Stomach (tissue), 4 donors: Measurements from ENCODE around the gene NDFIP2.

Experiments
- POLR2A ChIP-seq, 4 donors: fragments of 450-650 bp; IDR thresholded peaks; one replicate each; pipeline ENCODE4 v1.6.1; 2016; ENCODE audit warnings: antibody characterized with exemption in 4 of 4, control low read depth in 2 of 4, mild to moderate bottlenecking in 1 of 4, moderate library complexity in 1 of 4
- TF ChIP-seq, protein P1 (sequence below), 7 experiments: fragments of 450-650 bp in 4 of 7; fragments of 200-600 bp in 3 of 7; sonication (generic) in 3 of 7; IDR thresholded peaks; one replicate each; pipeline ENCODE4 v1.5.1; 2016 to 2019; ENCODE audit warnings: antibody characterized with exemption in 7 of 7, control low read depth in 2 of 7, mild to moderate bottlenecking in 1 of 7

DNA sequence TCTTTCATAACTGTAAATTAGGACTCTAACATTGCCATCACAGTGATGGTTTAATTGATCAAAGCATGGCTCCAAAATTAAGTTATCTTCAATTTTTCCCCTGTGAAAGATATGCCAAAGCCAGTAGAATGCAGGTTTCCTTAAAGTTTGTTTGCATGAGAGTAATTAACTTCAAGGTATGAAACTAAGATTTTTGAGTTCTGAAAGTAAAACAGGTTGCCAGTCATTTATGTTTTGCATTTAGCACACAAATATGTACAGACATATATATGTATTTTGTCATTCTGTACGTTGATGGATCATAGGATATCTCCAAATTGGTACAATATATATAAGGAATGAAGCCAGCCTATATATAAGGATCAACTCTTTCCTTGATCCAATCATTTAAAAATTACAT lies 23.6 kb upstream of the NDFIP2 start:
- no peak for TF ChIP-seq POLR2A (IDR thresholded peaks at IDR 0.05)
- TF ChIP-seq, protein P1, sequence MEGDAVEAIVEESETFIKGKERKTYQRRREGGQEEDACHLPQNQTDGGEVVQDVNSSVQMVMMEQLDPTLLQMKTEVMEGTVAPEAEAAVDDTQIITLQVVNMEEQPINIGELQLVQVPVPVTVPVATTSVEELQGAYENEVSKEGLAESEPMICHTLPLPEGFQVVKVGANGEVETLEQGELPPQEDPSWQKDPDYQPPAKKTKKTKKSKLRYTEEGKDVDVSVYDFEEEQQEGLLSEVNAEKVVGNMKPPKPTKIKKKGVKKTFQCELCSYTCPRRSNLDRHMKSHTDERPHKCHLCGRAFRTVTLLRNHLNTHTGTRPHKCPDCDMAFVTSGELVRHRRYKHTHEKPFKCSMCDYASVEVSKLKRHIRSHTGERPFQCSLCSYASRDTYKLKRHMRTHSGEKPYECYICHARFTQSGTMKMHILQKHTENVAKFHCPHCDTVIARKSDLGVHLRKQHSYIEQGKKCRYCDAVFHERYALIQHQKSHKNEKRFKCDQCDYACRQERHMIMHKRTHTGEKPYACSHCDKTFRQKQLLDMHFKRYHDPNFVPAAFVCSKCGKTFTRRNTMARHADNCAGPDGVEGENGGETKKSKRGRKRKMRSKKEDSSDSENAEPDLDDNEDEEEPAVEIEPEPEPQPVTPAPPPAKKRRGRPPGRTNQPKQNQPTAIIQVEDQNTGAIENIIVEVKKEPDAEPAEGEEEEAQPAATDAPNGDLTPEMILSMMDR (IDR thresholded peaks at IDR 0.05), result no peak
